HG03469 (cell line): ENCODE results near the gene CCNC.
A peak's percentile ranks its signal among the peaks of the same experiment; 100 is the strongest.

Experiments
- ATAC-seq: cut with Tn5 transposase; IDR thresholded peaks from one replicate; pipeline ENCODE4 v1.9.1; 2021; ENCODE audit warnings: mild to moderate bottlenecking, moderate library complexity, moderate number of reproducible peaks; ENCODE audit not compliant: unreplicated experiment

The CCNC gene

GRCh38 chr6:99550046-99550748 is 18.3 kb downstream of the CCNC start:
- no peak for ATAC-seq

GRCh38 chr6:99548706-99549105 is 19.8 kb downstream of the CCNC start:
- ATAC-seq, result no peak

- no peak for ATAC-seq
Observed at GRCh38 chr6:99547526-99547925, 20.9 kb downstream of the CCNC start.

- no peak for ATAC-seq
Observed at GRCh38 chr6:99545442-99545841, 23.0 kb downstream of the CCNC start.

GRCh38 chr6:99543968-99544367 is 24.5 kb downstream of the CCNC start:
- ATAC-seq, result no peak

- no peak for ATAC-seq
Observed at GRCh38 chr6:99530627-99531026, 37.8 kb downstream of the CCNC start.

GRCh38 chr6:99522531-99522930 is 45.9 kb downstream of the CCNC start:
- no peak for ATAC-seq

GRCh38 chr6:99521633-99522151 is 46.8 kb downstream of the CCNC start:
- peak; percentile 15 for ATAC-seq

GRCh38 chr6:99520855-99521632 is 47.4 kb downstream of the CCNC start:
- ATAC-seq, result peak; percentile 98

- no peak for ATAC-seq
Observed at GRCh38 chr6:99519446-99519845, 49.0 kb downstream of the CCNC start.

GRCh38 chr6:99514089-99514488 is 54.4 kb downstream of the CCNC start:
- ATAC-seq, result no peak

- ATAC-seq, result no peak
Observed at GRCh38 chr6:99512033-99512432, 56.4 kb downstream of the CCNC start.

- ATAC-seq, result no peak
Observed at GRCh38 chr6:99507648-99508047, 60.8 kb downstream of the CCNC start.

- ATAC-seq, result no peak
Observed at GRCh38 chr6:99501762-99502161, 66.7 kb downstream of the CCNC start.

- ATAC-seq, result no peak
Observed at GRCh38 chr6:99498421-99498820, 70.0 kb downstream of the CCNC start.

- no peak for ATAC-seq
Observed at GRCh38 chr6:99495466-99495865, 73.0 kb downstream of the CCNC start.
